ENCODE results near the gene AIG1.

- TF ChIP-seq EZH2 (IDR thresholded peaks at IDR 0.05) (no peak), POLR2AphosphoS5 (IDR thresholded peaks at IDR 0.05; ENCODE audit: borderline replicate concordance, low read depth, low read length) (no peak), FOXP2 (optimal IDR thresholded peaks at IDR 0.05; ENCODE audit: control extremely low read depth, extremely low read length, insufficient read depth) (no peak)
Measured at GRCh38 chr6:143333081-143333480, 272.4 kb downstream of the AIG1 start.

Measured in SK-N-MC (cell line).